Kidney capillary endothelial cell (primary cell): ENCODE measurements around the gene EME1.
"Not testable (repeated sequence)": the region's sequence is repeated elsewhere in the genome, so short reads cannot be mapped to it uniquely, and the experiment has no call there.

Experiments
- DNase-seq: peaks from one replicate; pipeline ENCODE4 v3.0.0-alpha.2; 2018; ENCODE audit warnings: low spot score

The EME1 gene

GRCh38 chr17:50396261-50397110 is 23.5 kb downstream of the EME1 start:
- peak; percentile 36 for DNase-seq

DNA sequence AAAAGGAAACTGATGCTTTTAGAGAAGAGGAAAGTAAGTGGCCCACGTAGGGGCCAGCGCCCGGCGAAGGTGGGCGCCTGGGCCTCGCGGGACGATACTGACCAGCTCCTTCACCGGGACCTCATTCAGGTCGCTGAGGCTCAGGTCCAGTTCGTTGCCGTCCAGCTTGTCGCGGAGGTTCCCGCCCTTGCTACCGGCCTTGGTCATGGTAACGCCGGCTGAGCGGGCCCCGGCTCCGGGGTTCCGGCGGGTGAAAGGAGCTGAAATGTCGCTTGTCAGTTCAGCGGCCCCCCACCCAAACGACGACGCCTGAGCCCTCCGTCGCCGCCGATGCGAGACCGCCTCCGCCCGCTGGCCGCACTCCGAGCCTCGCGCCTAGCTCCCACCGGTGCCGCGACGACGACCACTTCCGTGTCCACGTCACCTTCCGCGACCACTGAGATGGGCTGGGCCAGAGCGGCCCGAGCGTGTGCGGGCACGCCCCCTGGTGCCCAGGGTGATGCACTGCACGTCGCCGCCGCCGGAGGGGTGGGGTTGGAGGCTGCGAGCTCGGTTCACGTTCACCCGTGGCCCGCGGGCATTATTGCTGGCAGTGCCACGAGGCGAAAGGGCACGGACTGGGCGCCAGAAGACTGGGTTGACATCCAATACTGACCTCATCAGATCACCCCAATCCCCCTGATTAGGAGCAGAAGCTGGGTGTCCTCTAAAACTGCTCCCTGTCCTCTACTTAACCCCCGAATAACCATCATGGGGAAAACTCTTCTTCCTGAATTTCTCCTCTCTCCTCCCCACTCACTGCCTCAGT is 24.3 kb downstream of the EME1 start, which contains the start of gene LRRC59:
TSS of gene LRRC59 (minus strand) at position 413 of the 808 bp plus-strand sequence. CDS start at position 207, 206 bp downstream.
- DNase-seq: peak; percentile 76

DNA sequence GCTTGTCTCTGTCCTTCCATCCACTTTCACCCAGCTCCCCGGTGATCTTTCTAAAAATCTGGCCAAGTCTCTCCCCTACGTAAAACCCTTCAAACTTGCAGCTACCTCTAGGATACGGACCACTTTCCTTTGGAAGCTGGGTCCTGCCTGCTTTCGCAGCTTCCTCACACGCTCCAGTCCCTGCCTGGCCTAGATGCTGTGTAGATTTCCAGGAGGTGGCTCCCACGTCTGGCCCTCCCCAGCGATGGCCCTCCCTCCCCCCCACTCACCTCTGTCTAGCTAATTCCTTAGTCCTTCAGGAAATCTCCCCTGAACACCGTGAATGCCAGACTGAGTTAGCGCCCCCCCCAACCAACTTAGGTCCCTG is 24.9 kb downstream of the EME1 start:
- no peak for DNase-seq

DNA sequence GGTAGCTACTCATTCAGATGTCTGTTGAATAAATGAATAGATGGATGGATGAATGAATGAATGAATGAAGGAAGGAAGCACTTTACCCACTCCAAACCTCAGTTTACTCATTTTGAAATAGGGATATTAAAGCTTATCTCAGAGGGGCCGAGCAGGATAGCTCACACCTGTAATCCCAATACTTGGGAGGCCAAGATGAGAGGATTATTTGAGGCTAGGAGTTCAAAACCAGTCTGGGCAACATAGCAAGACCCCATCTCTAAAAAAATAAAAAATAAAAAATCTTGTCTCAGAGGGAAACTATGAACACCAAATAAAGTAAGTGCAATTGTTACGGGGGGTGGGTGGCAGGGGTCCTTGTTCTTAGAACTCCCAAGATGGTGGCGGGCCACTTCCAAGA is 25.6 kb downstream of the EME1 start:
- DNase-seq: not testable (repeated sequence)

GRCh38 chr17:50399591-50399990 is 26.6 kb downstream of the EME1 start:
- DNase-seq: not testable (repeated sequence)

- not testable (repeated sequence) for DNase-seq
These were observed 32.3 kb downstream of the EME1 start for GRCh38 chr17:50405351-50405750.

GRCh38 chr17:50406578-50406977 is 33.5 kb downstream of the EME1 start:
- DNase-seq: no peak

- DNase-seq: no peak
These were observed 34.9 kb downstream of the EME1 start for GRCh38 chr17:50407921-50408320.

DNA sequence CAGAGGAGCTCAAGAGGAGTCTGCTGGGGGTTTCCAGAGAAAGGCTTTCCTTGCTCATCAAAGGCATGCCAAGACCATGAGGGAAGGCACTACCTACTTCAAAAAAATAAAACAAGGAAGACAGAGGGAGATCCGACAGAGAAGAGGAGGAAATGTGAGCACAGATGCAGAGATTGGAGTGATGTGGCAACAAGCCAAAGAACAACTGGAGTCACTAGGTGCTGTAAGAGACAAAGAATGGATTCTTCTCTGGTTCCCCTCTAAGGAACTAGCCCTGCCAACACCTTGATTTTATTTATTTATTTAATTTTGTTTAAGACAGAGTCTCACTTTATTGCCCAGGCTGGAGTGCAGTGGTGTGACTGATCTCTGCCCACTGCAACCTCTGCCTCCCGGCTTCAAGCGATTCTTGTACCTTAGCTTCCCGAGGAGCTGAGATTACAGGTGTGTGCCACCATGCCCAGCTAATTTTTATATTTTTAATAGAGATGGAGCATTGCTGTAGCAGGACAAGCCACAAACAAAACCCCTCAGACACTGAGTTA is 39.2 kb downstream of the EME1 start:
- DNase-seq: no peak

DNA sequence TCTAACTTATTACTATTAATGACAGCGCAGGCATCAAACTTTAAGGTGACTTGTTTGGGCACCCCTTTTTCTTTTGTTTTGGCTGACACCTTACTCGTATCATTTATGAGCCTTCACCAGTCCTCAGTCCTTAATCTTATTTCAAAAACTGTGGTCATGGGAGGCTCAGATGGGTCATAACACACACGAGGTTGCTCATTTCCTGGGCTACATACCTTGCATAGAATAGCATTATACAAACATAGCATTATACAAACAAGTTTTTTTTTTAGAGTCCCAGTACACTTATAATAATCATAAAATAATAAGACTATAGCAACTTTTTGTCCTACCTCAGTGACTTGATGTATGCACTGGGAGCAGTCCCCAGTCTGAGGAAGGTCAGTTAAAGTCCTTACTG is 41.8 kb downstream of the EME1 start:
- DNase-seq: no peak

GRCh38 chr17:50419577-50419976 is 46.5 kb downstream of the EME1 start:
- not testable (repeated sequence) for DNase-seq

DNA sequence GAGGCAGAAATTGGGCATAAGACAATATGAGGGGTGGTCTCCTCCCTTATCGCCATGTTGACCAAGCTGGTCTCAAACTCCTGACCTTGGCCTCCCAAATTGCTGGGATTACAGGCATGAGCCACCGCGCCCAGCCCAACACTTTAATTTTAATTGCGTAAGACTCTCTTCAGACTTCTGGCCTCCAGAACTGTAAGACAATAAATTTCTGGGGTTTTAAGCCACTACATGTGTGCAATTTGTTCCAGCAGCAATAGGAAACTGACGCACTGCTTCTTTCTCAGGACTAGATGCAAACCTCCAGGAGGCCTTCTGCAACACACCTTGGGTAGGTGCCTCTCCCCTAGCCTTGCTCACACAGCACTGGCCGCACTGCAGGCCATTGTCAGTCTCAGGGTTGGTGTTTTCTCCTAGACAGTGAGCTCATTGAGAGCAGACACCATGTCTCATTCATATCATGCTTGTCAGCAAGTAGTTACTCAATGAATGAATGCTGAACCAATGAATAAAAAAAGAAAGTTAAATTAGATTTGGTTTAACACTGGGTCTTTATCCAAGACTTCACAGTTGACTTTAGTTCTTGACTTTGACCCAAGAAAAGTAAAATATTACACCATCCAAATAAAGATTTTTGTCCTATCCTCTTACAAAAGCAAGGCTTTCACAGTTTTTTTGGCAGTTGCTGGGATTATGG is 47.5 kb downstream of the EME1 start:
- DNase-seq: no peak

DNA sequence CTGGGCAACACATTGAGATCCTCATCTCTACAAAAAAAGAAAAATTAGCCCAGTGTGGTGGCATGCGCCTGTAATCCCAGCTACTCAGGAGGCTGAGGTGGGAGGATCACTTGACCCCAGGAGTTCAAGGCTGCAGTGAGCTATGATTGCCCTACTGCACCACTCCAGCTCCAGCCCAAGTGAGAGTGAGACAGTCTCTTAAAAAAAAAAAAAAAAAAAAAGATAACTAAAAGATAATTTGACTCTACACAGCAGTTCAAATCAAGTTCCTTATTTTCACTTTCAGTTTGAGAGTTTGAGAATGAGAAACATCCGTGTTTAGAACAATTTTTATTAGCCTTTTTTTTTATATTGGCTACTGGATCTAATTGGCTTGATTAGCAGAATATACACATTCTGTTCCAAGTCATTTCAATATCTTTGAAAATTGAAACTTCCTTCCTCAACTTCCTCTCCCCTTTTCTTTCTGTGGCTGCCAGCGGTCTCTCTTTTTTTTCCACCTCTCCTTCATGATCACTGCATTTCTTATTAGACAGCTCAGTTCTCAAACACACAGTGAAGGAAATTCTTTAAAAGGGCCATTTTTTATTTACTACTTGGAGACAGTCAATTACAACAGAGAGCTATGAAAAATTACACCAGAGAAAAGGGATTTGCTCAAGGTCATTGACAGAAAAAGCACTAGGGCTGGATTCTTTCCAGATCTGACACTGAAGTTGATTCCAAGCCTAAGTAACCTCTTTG is 48.5 kb downstream of the EME1 start:
- no peak for DNase-seq

- DNase-seq: no peak
These were observed 49.7 kb downstream of the EME1 start for GRCh38 chr17:50422738-50423137.

DNA sequence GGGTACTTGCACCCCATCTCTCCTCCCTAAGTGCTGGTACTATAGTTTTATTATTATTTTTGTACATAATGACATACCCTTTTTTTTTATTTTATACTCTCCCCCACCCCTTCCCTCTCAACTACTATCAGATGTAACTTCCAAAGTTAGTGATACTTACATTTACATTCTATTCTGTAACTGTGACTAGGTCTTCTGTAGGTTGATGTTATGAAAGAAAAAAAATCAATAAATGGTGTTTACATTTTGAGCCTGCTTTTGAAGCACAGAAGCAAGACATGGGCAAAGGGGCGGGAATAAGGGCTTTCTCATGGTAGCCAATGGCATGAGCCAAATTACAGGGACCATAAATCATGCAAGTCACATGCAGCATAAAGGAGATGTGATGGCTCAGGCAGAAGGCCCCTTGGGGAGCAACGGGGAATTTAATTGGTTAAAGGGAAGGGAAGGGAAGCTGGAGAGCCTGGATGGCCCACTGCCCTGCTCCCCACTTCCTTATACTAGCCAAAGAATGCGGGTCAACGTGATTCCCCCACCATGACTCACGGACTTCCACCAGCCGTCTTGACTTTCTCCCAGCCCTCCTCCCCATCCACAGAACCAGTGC is 50.6 kb downstream of the EME1 start:
- DNase-seq: peak; percentile 64

- no peak for DNase-seq
These were observed 51.4 kb downstream of the EME1 start for GRCh38 chr17:50424246-50424995.

- no peak for DNase-seq
These were observed 52.1 kb downstream of the EME1 start for GRCh38 chr17:50424996-50425681.

- no peak for DNase-seq
These were observed 52.8 kb downstream of the EME1 start, which contains the start of gene ACSF2 for GRCh38 chr17:50425682-50426471. Gene ACSF2 (plus strand): TSS chr17:50426218. CDS start chr17:50426262, 44 bp downstream.

DNA sequence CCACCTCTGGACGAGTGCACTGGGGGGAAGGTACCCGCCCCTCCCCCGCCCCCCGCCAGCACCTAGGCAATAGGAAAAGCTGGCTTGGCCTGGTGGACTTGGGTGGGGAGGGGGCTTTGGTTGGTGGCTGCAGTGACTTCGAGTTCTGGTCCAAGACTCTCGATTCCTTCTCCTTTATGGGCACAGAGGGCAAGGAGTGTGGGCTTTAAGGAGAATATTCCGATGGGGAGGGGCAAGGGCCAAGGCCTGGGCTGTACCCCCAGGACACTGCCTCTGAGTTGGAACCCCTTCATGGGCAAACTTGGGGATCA is 53.4 kb downstream of the EME1 start:
- DNase-seq: no peak
